ENCODE measurements around the gene GALNT18.
A peak's percentile ranks its signal among the peaks of the same experiment; 100 is the strongest.

GALNT18 gene

GRCh38 chr11:11561991-11562390 is 59.8 kb downstream of the GALNT18 start:
- DNase-seq, result no peak

- DNase-seq, result no peak
These were observed 63.0 kb downstream of the GALNT18 start for GRCh38 chr11:11558826-11559225.

GRCh38 chr11:11558396-11558795 is 63.4 kb downstream of the GALNT18 start:
- no peak for DNase-seq

GRCh38 chr11:11555208-11555607 is 66.6 kb downstream of the GALNT18 start:
- no peak for DNase-seq

GRCh38 chr11:11553573-11553972 is 68.2 kb downstream of the GALNT18 start:
- DNase-seq, result no peak

- no peak for DNase-seq
These were observed 69.2 kb downstream of the GALNT18 start for GRCh38 chr11:11552529-11553087.

GRCh38 chr11:11550534-11550933 is 71.3 kb downstream of the GALNT18 start:
- no peak for DNase-seq

GRCh38 chr11:11545285-11546275 is 76.2 kb downstream of the GALNT18 start:
- no peak for DNase-seq

GRCh38 chr11:11543656-11544055 is 78.1 kb downstream of the GALNT18 start:
- DNase-seq, result no peak

- no peak for DNase-seq
These were observed 81.6 kb downstream of the GALNT18 start for GRCh38 chr11:11540157-11540556.

GRCh38 chr11:11538277-11538960 is 83.4 kb downstream of the GALNT18 start:
- no peak for DNase-seq

GRCh38 chr11:11537871-11538270 is 83.9 kb downstream of the GALNT18 start:
- DNase-seq, result no peak

- DNase-seq, result no peak
These were observed 84.4 kb downstream of the GALNT18 start for GRCh38 chr11:11537372-11537771.

GRCh38 chr11:11536650-11537049 is 85.2 kb downstream of the GALNT18 start:
- no peak for DNase-seq

GRCh38 chr11:11535611-11536010 is 86.2 kb downstream of the GALNT18 start:
- no peak for DNase-seq

- DNase-seq, result no peak
These were observed 86.8 kb downstream of the GALNT18 start for GRCh38 chr11:11534981-11535380.

- no peak for DNase-seq
These were observed 88.1 kb downstream of the GALNT18 start for GRCh38 chr11:11533751-11534150.

GRCh38 chr11:11533057-11533456 is 88.7 kb downstream of the GALNT18 start:
- no peak for DNase-seq

- DNase-seq, result no peak
These were observed 89.2 kb downstream of the GALNT18 start for GRCh38 chr11:11532574-11532973.

- DNase-seq, result no peak
These were observed 90.5 kb downstream of the GALNT18 start for GRCh38 chr11:11531131-11531908.

- DNase-seq, result no peak
These were observed 92.8 kb downstream of the GALNT18 start for GRCh38 chr11:11528986-11529385.

GRCh38 chr11:11525283-11525682 is 96.5 kb downstream of the GALNT18 start:
- DNase-seq, result peak; percentile 86

Data from NCI-H226 (cell line).